ENCODE measurements around the gene LEFTY2.
"Not testable (repeated sequence)": the region's sequence is repeated elsewhere in the genome, so short reads cannot be mapped to it uniquely, and the experiment has no call there.

DNA sequence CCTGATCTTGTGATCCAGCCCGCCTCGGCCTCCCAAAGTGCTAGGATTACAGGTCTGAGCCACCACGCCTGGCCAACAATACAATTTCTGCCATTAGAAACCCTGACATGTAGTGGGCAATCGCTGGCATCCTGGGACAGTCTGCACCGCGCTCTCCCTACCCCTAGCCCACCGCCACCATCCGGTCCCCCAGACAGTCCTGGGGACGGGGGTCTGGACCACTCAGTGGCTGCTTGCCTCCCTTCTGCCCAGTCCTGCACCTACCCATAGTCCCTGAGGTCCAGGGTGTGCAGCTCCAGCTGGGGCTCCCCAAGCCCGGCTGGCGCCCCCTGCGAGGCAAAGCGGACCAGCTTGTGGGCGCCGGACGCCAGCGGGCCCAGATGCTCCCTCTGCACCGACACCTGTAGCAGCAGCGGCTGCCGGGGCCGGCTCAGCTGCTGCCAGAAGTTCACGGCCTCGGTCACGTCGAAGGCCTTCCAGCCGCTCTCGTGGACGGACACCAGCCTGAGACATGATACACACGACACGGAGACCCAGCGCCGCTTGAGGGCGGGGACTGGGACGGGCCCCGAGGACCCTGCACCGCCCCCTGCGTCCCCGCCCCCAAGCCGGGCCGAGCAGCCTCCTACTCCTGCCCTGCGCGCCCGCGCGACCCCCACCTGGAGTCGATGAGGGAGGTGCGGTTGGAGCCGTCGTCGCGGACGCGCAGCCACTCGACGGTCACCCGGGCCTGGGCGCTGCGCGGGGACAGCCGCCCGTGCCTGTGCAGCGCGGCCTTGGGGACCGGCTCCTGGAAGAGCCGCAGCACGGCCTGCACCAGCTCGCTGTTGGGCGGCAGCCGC lies 1.7 kb downstream of the LEFTY2 start:
- TF ChIP-seq CTCF (IDR thresholded peaks at IDR 0.05); USF2 (IDR thresholded peaks at IDR 0.05); MAZ (IDR thresholded peaks at IDR 0.05; ENCODE audit: borderline replicate concordance, low read depth, low read length); SMC3 (IDR thresholded peaks at IDR 0.05); MYC (IDR thresholded peaks at IDR 0.05; ENCODE audit: borderline replicate concordance, low read length): not testable (repeated sequence)

Data from A549 (cell line).